Astrocyte (in vitro differentiated cells and primary cell): Measurements from ENCODE around the gene SLC35G6.
"Not testable (repeated sequence)": the region's sequence is repeated elsewhere in the genome, so short reads cannot be mapped to it uniquely, and the experiment has no call there.

Source experiments
- EZH2 ChIP-seq: IDR thresholded peaks from 2 replicates; pipeline ENCODE4 v1.6.1; 2012; ENCODE audit warnings: mild to moderate bottlenecking, low read length, inconsistent platforms; ENCODE audit not compliant: insufficient read depth
- TF ChIP-seq, protein P1 (sequence below): IDR thresholded peaks from 2 replicates; pipeline ENCODE4 v1.5.1; 2011; ENCODE audit warnings: low read depth, mild to moderate bottlenecking, inconsistent platforms, low read length, moderate library complexity; ENCODE audit not compliant: insufficient read depth

DNA sequence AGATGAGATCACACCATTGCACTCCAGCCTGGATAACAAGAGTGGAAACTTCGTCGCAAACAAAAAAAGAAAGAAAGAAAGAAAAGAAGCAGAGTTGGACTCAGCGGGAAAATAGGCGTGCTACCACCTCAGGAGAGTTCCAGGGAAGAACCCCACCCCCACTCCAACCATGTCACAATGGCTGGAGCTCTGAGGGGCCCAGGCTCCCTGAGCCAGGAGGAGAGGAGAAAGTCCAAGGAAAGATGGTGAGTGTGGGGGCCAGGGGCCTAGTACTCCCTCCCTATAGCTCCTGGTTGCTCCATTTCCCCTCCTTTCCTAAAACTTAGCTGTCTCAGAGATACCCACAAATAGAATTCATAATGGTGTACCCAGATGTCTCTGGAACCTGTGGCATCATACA lies at the start of gene SLC35G6:
- TF ChIP-seq, protein P1, sequence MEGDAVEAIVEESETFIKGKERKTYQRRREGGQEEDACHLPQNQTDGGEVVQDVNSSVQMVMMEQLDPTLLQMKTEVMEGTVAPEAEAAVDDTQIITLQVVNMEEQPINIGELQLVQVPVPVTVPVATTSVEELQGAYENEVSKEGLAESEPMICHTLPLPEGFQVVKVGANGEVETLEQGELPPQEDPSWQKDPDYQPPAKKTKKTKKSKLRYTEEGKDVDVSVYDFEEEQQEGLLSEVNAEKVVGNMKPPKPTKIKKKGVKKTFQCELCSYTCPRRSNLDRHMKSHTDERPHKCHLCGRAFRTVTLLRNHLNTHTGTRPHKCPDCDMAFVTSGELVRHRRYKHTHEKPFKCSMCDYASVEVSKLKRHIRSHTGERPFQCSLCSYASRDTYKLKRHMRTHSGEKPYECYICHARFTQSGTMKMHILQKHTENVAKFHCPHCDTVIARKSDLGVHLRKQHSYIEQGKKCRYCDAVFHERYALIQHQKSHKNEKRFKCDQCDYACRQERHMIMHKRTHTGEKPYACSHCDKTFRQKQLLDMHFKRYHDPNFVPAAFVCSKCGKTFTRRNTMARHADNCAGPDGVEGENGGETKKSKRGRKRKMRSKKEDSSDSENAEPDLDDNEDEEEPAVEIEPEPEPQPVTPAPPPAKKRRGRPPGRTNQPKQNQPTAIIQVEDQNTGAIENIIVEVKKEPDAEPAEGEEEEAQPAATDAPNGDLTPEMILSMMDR, result not testable (repeated sequence)
- TF ChIP-seq EZH2, result not testable (repeated sequence)
